ENCODE results near the gene PRDM9.

GRCh38 chr5:23523998-23524397 is 16.6 kb downstream of the PRDM9 start:
- no peak for TF ChIP-seq EZH2 (IDR thresholded peaks at IDR 0.05; ENCODE audit: insufficient read depth, poor library complexity, severe bottlenecking)
- TF ChIP-seq EZH2phosphoT487 (IDR thresholded peaks at IDR 0.05; ENCODE audit: insufficient read depth, low read depth): no peak
